NCI-H1436 treated with DMSO at 0.1 percent for 48 hours (cell line): Measurements from ENCODE around the gene FUT6.
"Not testable (repeated sequence)": the region's sequence is repeated elsewhere in the genome, so short reads cannot be mapped to it uniquely, and the experiment has no call there.

Experiments
- DNase-seq: peaks from one replicate; lab custom pipeline; 2025; lab: John Stamatoyannopoulos, UW

Gene FUT6

DNA sequence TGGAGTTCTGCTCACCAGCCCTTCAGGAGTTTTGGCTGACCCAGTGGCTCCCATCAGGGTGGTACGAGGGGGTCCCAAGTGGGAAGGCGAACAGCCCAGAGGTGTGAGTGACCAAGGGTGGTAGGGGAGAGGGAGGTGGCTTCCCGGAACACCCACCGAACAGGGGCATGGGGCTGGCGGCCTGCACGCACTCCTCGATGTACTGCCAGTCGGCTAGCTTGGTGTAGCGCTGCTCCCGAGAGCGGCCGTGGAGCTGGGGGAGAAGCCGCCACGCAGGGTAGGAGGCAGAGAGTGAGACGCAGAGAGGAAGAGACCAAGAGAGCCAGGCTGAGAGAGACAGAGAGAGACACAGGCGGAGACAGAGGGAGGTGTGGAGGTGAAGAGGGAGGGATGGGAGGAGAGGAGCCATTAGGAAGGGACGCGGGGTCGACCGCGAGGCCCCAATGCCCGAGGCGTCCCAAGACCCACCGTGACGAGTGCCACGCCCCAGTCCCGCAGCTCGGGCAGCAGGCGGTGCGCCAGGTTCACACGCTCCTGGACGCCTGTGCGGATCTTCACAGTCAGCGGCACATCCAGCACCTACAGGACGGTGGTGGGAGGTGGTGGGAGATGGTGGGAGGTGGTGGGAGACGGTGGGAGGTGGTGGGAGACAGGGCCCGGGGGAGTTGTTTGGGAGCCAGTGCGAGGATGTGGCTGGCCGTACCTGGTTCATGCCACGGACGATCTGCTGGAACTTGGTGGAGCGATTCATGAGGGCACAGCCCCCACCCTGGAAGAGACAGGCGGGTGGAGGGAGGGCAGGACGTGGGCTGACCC is 52.7 kb downstream of the FUT6 start:
- no peak for DNase-seq

DNA sequence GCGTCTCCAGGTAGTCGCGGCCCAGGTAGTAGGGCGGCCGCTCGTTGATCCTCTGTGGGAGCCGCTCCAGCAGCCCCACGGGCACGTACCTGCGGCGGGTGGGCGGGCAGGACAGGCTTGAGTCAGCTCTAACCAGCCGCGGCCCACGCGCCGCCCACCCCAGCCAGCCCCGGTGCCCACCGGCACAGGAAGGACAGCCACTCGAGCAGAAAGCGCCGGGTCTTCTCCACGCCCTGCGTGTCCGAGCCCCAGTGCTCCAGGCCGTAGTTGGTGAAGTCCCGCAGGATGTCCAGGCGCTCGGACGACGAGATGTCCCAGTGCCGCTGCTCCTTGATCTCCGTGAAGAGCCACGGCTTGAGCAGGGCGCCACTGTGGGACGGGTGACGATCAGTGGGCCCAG is 54.1 kb downstream of the FUT6 start:
- no peak for DNase-seq

DNA sequence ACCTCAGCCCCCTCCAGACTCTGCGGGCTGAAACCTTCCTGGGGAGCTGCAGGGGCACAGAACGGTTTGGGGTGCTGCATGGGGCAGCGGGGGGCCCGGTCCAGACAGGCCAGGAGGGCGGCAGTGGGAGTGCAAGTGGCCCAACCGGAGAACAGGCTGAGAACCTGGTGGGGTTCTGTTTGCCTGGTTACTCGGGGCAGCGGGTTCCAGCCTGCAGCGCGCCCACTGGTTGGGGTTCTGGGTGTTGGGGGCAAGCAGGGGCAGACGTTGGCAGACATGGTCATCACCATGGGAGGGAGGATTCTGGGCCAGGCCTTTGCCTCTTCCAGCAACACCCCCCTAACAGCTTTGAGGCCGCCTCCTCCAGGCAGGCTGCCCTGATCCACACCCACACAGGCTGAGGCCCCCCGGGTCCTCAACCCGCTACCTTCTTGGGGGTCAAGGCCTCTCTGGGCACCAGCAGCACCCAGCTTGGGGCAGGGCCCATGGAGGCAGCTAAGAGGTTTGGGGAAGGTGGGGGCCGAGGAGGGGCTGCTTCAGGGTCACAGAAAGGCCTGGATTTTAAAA is 54.8 kb downstream of the FUT6 start, which contains the start of gene PRR22:
Gene PRR22, minus strand, starts transcription at position 166 of the 567 bp plus-strand sequence. Its CDS starts 86 bp downstream, at position 80.
- DNase-seq, result no peak

DNA sequence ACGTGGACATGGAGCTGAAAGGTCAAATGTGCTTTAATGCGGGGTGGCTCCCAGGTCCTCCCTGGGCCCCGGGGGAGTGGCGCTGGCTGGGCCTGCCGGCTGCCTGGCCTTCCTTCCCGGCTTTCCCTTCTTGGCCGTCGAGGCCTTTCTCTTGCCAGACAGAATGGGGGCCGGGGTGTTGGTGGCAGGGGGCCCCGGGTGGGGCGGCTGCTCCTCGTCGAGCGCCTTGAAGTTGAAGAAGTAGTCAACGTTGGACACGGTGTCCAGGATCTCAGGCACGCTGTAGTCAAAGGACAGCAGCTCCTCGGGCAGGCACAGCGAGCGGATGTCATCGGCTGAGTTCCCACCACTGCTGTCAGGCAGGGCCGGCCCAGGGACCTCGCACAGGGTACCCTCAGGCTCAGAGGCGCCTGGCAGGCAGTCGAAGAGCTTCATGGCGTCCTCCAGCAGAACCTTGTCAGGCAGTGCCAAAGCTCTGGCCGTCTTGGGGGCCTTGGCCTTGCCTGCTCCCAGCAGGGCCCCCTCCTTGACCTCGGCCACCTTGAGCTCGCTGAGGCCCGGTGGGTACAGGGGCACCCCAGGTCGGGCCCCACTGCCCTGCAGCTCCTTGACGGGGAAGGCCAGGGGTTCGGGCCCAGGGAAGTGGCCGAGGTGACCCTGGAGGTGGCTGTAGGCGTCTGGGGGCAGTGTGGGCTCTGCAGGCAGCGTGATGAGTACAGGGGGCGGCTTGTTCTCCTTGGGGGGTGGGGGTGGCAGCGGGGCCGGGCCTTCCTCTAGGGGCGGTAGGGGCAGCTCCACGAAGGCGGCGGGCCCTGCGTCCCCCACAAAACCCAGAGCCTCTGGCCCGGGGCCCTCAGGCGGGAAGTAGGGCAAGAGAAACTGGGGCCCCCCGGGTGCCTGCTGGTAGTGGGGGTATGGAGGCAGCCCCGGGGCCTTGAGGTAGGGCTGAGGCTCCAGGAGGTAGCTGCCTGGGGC is 56.3 kb downstream of the FUT6 start:
- no peak for DNase-seq

DNA sequence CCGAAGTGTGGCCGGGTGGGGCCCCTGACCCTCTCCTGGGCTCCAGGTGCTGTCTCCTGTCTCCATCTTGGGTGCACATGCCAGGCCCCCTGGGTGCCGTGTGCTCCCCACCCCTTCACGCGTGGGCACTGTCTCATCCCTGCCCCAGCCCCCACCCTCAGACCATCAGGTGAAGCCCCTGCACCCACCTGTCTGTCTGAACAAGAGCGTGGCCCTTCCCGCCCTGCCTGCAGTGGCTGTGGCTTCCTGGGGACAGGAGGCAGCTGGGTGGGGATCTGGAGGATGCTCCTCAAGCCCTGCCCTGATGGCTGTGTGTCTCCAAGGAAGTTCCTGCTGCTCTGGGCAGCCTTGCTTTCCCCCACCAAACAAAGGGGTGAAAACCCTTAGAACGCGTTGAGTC is 57.2 kb downstream of the FUT6 start:
- DNase-seq, result no peak

DNA sequence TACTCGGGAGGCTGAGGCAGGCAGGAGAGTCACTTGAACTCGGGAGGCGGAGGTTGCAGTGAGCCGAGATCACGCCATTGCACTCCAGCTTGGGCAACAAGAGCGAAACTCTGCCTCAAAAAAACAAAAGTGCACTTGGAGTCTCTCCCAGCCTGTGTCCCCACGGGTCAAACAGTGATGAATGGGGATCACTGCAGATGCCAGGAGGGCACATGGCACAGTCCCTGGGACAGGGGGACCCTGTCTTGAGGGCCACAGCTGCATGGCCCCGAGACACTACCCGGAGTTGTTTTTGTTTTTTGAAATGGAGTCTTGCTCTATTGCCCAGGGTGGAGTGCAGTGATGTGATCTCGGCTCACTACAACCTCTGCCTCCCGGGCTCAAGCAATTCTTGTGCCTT is 58.6 kb downstream of the FUT6 start:
- DNase-seq, result not testable (repeated sequence)
